Endodermal cell (in vitro differentiated cells): ENCODE results near the gene CPNE5. TPM values are rescaled to one million over a fixed set of nuclear protein-coding genes. Genes with fewer than 3 reads are reported as not detected.

Source experiments
- DNase-seq: peaks from one replicate; pipeline ENCODE4 v3.0.0-alpha.2; 2017
- H3K27ac ChIP-seq: 2 replicates; pipeline ENCODE4 v1.5.1; 2013; ENCODE audit warnings: mild to moderate bottlenecking, low read depth, low read length, moderate library complexity
- H3K27me3 ChIP-seq: 2 replicates; pipeline ENCODE4 v1.6.1; 2013; ENCODE audit warnings: mild to moderate bottlenecking, low read length, moderate library complexity; ENCODE audit not compliant: insufficient read depth, control insufficient read depth, poor library complexity, severe bottlenecking
- H3K36me3 ChIP-seq: 2 replicates; pipeline ENCODE4 v1.7.0; 2013; ENCODE audit warnings: mild to moderate bottlenecking, low read length, moderate library complexity; ENCODE audit not compliant: control insufficient read depth, insufficient read depth
- H3K4me1 ChIP-seq: one replicate; pipeline ENCODE4 v1.7.0; 2013; ENCODE audit warnings: low read length; ENCODE audit not compliant: control insufficient read depth, insufficient read depth
- H3K4me3 ChIP-seq: 2 replicates; pipeline ENCODE4 v1.5.1; 2013; ENCODE audit warnings: mild to moderate bottlenecking, low read length, moderate library complexity
- H3K9ac ChIP-seq: 2 replicates; pipeline ENCODE4 v1.6.1; 2013; ENCODE audit warnings: mild to moderate bottlenecking, low read length, moderate library complexity; ENCODE audit not compliant: poor library complexity, severe bottlenecking; ENCODE audit errors: extremely low read depth
- H3K9me3 ChIP-seq: 2 replicates; pipeline ENCODE4 v1.6.1; 2013; ENCODE audit warnings: mild to moderate bottlenecking, low read length, moderate library complexity; ENCODE audit not compliant: control insufficient read depth
- H3K27ac Mint-ChIP-seq: 2 replicates; pipeline ENCODE4 v1.8.0; 2020; ENCODE audit warnings: mixed read lengths
- H3K27me3 Mint-ChIP-seq: 2 replicates; pipeline ENCODE4 v1.8.0; 2021; ENCODE audit warnings: mild to moderate bottlenecking, mixed read lengths; ENCODE audit not compliant: insufficient read depth
- H3K36me3 Mint-ChIP-seq: 2 replicates; pipeline ENCODE4 v1.8.0; 2020; ENCODE audit warnings: low read depth, mixed read lengths
- H3K4me1 Mint-ChIP-seq: 2 replicates; pipeline ENCODE4 v1.8.0; 2020; ENCODE audit warnings: mixed read lengths
- H3K4me3 Mint-ChIP-seq: 2 replicates; pipeline ENCODE4 v1.8.0; 2020; ENCODE audit warnings: mild to moderate bottlenecking, moderate library complexity, mixed read lengths
- H3K9me3 Mint-ChIP-seq: 2 replicates; pipeline ENCODE4 v1.8.0; 2020; ENCODE audit warnings: mild to moderate bottlenecking, mixed read lengths
- CTCF ChIP-seq: fragments of 200-600 bp; sonication (generic); conservative IDR thresholded peaks from 2 replicates; pipeline ENCODE4 v1.5.0; 2021; ENCODE audit warnings: antibody characterized with exemption, mild to moderate bottlenecking
- WGBS, 2 experiments: methylation state at CpG; one replicate each; pipeline versions ENCODE4 v1.1.5 to v1.1.7; 2013; ENCODE audit warnings: missing lambda C conversion rate in 2 of 2, mixed read lengths in 1 of 2; ENCODE audit not compliant: insufficient coverage in 1 of 2, insufficient read length in 1 of 2; 5-methylcytosine and 5-hydroxymethylcytosine counted together
- total RNA-seq, 2 donors: library from RNA; stranded (reverse); fragmentation: NEBNext Ultra II Directional in 1 of 2; extraction: Animal tissue kit (Norgen Biotek cat#: 25700) in 1 of 2; gene quantifications; 2 replicates in 1 of 2; 3 replicates in 1 of 2; pipeline ENCODE4 v1.2.1, GENCODE V29; 2021

The CPNE5 gene
- total RNA-seq, 2 donors from 2014 or later: 0.26 to 0.42 TPM

GRCh38 chr6:36829919-36830544 lies 9.2 kb downstream of the CPNE5 start:
- H3K27me3 Mint-ChIP-seq: peaks cover 8% of the 10 kb centered on the region
- Histone ChIP-seq H3K9me3 (no peaks in the 10 kb centered on the region), H3K27ac (no peak overlapping the region), H3K4me3 (no peak overlapping the region), H3K4me1 (no peaks in the 10 kb centered on the region), H3K36me3 (no peaks in the 10 kb centered on the region), H3K9ac (no peak overlapping the region), H3K27me3 (peaks cover 4% of the 10 kb centered on the region)
- 83 to 88% methylated on average over 9 to 11 of the region's 11 CpGs for WGBS, 2 experiments
- peaks cover 5% of the 10 kb centered on the region for H3K9me3 Mint-ChIP-seq
- TF ChIP-seq CTCF: no peak
- no peak overlapping the region for H3K4me3 Mint-ChIP-seq
- H3K36me3 Mint-ChIP-seq: no peaks in the 10 kb centered on the region
- DNase-seq: no peak
- peaks cover 12% of the 10 kb centered on the region for H3K4me1 Mint-ChIP-seq
- H3K27ac Mint-ChIP-seq: no peak overlapping the region

GRCh38 chr6:36827261-36828079 lies 11.8 kb downstream of the CPNE5 start:
- H3K4me1 ChIP-seq: no peaks in the 10 kb centered on the region
- H3K27me3 Mint-ChIP-seq: peaks cover 4% of the 10 kb centered on the region
- 90 to 95% methylated on average over 12 to 19 of the region's 19 CpGs for WGBS, 2 experiments
- H3K9me3 ChIP-seq: no peaks in the 10 kb centered on the region
- no peaks in the 10 kb centered on the region for H3K9me3 Mint-ChIP-seq
- no peak for DNase-seq
- H3K27ac ChIP-seq: peak overlapping the region; percentile 16
- no peaks in the 10 kb centered on the region for H3K36me3 ChIP-seq
- no peak for TF ChIP-seq CTCF
- no peak overlapping the region for H3K27ac Mint-ChIP-seq
- H3K4me3 ChIP-seq: no peak overlapping the region
- H3K36me3 Mint-ChIP-seq: no peaks in the 10 kb centered on the region
- no peak overlapping the region for H3K9ac ChIP-seq
- H3K27me3 ChIP-seq: no peaks in the 10 kb centered on the region
- no peak overlapping the region for H3K4me3 Mint-ChIP-seq
- H3K4me1 Mint-ChIP-seq: peaks cover 9% of the 10 kb centered on the region

- H3K9me3 Mint-ChIP-seq: no peaks in the 10 kb centered on the region
- H3K27me3 ChIP-seq: no peaks in the 10 kb centered on the region
- no peak for TF ChIP-seq CTCF
- no peak overlapping the region for H3K27ac ChIP-seq
- H3K9ac ChIP-seq: no peak overlapping the region
- H3K4me1 Mint-ChIP-seq: peaks cover 9% of the 10 kb centered on the region
- H3K36me3 Mint-ChIP-seq: no peaks in the 10 kb centered on the region
- peaks cover 4% of the 10 kb centered on the region for H3K27me3 Mint-ChIP-seq
- H3K9me3 ChIP-seq: no peaks in the 10 kb centered on the region
- H3K4me3 ChIP-seq: no peak overlapping the region
- H3K27ac Mint-ChIP-seq: no peak overlapping the region
- no peak for DNase-seq
- H3K36me3 ChIP-seq: no peaks in the 10 kb centered on the region
- no peaks in the 10 kb centered on the region for H3K4me1 ChIP-seq
- H3K4me3 Mint-ChIP-seq: no peak overlapping the region
- 91 to 96% methylated on average over 14 to 19 of the region's 19 CpGs for WGBS, 2 experiments
Observed at GRCh38 chr6:36826520-36827227, 12.6 kb downstream of the CPNE5 start.
